RWPE1 (cell line): ENCODE results near the gene MEIS2.

ENCODE experiments used
- CTCF ChIA-PET: fragments of 350-600 bp; sonication (Branson Sonifier 250); formaldehyde crosslinking; extraction: SDS; loops from one replicate; lab custom pipeline; 2021; lab: Yijun Ruan, JAX
- POLR2A ChIA-PET: fragments of 400-600 bp; formaldehyde crosslinking; extraction: SDS; loops from one replicate; lab custom pipeline; 2020; ENCODE audit warnings: antibody characterized with exemption; ENCODE audit not compliant: low non-redundant PET; lab: Yijun Ruan, JAX
- DNase-seq: peaks from one replicate; pipeline ENCODE4 v3.0.0; 2012; ENCODE audit warnings: low spot score
- H3K27ac ChIP-seq: fragments of 450-650 bp; 2 replicates; pipeline ENCODE4 v1.5.1; 2017
- TF ChIP-seq, protein P1 (sequence below): fragments of 450-650 bp; conservative IDR thresholded peaks from 2 replicates; pipeline ENCODE4 v1.5.1; 2017; ENCODE audit warnings: low read depth, mild to moderate bottlenecking

Gene MEIS2

DNA sequence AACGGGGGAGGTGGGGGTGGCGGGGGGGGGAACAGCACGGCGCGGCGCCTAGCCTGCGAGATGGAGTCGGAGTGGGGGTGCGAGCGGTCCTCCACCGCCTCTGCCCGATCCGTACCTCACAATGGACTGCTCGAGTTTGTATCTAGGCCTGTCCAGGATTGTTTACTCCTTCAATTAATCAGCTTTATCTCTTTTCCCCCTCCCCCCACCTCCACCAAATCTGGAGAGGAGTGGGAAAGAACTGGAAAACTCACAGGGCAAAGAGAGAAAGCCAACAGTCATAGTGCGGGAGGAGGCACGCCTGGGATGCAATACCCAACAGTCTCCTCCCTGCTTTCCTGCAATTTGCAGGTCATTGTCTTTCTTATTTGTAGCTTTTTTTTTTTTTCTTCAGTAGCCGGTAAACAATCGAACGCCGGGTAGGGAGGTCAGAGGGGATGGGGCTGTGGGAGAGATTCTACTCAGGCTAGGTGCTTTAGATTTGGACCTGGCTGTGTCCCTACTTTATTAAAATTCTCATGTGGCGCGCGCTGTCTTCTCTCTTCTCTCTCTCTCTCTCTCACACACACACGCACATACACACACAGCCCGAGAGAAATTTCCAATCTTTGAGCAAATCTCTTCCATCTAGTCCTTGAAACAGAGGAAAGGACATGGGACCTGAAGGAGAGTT, 6.9 kb upstream of the MEIS2 start:
- POLR2A ChIA-PET, result no interaction called here
- CTCF ChIA-PET, result interaction anchor here (0.6 to 1.2 kb wide), 3 partner anchors 217 to 1662 kb away, joined by 3 read pairs; no protein-coding TSS in a partner anchor
- no peak for DNase-seq
- H3K27ac ChIP-seq, result no peak overlapping the region
- TF ChIP-seq, protein P1, sequence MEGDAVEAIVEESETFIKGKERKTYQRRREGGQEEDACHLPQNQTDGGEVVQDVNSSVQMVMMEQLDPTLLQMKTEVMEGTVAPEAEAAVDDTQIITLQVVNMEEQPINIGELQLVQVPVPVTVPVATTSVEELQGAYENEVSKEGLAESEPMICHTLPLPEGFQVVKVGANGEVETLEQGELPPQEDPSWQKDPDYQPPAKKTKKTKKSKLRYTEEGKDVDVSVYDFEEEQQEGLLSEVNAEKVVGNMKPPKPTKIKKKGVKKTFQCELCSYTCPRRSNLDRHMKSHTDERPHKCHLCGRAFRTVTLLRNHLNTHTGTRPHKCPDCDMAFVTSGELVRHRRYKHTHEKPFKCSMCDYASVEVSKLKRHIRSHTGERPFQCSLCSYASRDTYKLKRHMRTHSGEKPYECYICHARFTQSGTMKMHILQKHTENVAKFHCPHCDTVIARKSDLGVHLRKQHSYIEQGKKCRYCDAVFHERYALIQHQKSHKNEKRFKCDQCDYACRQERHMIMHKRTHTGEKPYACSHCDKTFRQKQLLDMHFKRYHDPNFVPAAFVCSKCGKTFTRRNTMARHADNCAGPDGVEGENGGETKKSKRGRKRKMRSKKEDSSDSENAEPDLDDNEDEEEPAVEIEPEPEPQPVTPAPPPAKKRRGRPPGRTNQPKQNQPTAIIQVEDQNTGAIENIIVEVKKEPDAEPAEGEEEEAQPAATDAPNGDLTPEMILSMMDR, result no peak

DNA sequence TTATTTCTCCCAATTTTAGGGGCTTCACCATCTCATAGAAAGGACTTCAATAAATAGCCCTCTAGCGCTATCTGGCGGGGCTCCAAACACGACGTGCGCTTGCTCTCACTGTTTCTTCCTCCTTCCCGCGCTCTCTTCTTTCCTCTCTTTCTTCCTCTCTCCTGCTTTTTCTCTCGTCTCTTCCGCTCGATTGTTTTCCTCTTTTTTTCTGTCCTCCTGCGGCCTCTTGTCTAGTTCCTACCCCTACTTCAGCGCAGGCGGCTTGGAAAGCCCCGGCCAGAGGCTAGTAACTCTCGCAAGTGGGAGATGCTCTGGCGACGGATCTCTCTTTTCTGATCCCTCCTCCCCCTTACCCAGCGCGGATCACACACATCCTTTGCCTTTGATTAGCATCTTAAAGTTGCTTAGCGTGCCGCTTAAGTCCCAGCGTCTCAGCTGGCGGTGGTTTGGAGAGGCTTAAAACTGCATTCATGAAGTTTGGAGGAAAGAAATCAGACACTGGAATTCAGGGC, 6.2 kb upstream of the MEIS2 start:
- no peak for DNase-seq
- TF ChIP-seq, protein P1, result no peak
- no peak overlapping the region for H3K27ac ChIP-seq
- POLR2A ChIA-PET, result no interaction called here
- CTCF ChIA-PET, result interaction anchor here (0.6 to 1.2 kb wide), 4 partner anchors 216 to 1662 kb away, joined by 3 read pairs; no protein-coding TSS in a partner anchor

DNA sequence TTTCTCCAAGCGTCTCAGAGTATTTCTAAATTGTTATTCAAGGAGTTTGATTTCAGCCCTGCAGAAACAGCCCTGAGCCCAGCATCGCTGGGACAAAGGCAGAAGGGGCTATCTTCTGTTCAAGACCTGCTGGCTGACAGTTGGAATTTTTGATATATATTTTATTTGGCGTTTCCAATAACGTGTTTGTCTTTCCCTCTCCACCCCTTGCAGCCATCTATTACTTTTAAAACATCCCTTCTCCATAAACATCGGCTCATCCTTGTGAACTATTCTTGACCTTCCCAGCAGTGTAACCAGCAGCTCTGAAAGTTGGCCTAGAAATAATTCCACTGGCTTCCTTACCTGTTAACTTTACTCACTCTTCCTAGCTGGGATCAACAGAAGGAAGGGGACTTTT, 5.5 kb upstream of the MEIS2 start:
- H3K27ac ChIP-seq, result no peak overlapping the region
- TF ChIP-seq, protein P1, result no peak
- ChIA-PET POLR2A (interaction anchor here (0.7 kb wide), 1 partner anchor 222 kb away, joined by 4 read pairs; no protein-coding TSS in a partner anchor), CTCF (interaction anchor here (0.7 to 1.4 kb wide), 4 partner anchors 222 to 1661 kb away, joined by 3 to 12 read pairs (median 4); no protein-coding TSS in a partner anchor)
- DNase-seq, result no peak

- TF ChIP-seq, protein P1, result no peak
- CTCF ChIA-PET, result interaction anchor here (1.0 to 1.4 kb wide), 2 partner anchors 221 to 222 kb away, joined by 4 to 12 read pairs; no protein-coding TSS in a partner anchor
These were observed 4.7 kb upstream of the MEIS2 start for GRCh38 chr15:37105029-37105428.

DNA sequence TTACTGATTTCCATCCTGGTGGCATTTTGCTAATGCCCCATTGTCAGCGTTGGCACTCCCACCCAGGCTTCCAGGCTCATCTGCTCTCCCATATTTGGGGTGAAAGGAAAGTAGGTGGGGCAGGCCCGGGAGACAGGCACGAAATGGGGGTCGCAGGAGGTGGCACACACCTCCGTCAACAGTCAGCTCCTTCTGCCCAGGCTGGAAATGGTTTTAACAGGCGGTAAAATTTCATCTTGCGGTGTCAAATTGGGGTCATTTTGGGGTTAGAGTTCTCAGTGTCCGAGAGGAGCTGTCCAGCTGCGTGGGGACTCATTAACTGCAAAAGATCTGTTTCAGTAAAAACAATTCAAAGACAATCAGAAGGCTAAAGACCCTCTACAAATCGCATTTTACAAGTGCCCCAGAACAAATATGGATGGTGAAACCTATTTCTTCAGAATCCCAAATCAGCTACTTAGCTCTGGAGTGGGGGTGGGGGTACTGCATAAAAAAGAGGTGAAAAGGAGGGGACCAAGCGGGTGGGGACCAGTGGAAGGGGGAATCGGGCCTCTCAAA, 4.2 kb upstream of the MEIS2 start:
- TF ChIP-seq, protein P1, result no peak
- H3K27ac ChIP-seq, result no peak overlapping the region
- POLR2A ChIA-PET, result no interaction called here
- no peak for DNase-seq
- CTCF ChIA-PET, result no interaction called here

More at GRCh38 chr15:37105029-37105428, 4.7 kb upstream of the MEIS2 start:
- no peak overlapping the region for H3K27ac ChIP-seq
- POLR2A ChIA-PET, result no interaction called here
- DNase-seq, result no peak
